ENCODE data around the gene ALG8. TPM values are rescaled to one million over a fixed set of nuclear protein-coding genes. Genes with fewer than 3 reads are reported as not detected.

ALG8 gene
- polyA plus RNA-seq, 1 of the 3 experiments (the other 2 are of a cell fraction) = 42.0 TPM

DNA sequence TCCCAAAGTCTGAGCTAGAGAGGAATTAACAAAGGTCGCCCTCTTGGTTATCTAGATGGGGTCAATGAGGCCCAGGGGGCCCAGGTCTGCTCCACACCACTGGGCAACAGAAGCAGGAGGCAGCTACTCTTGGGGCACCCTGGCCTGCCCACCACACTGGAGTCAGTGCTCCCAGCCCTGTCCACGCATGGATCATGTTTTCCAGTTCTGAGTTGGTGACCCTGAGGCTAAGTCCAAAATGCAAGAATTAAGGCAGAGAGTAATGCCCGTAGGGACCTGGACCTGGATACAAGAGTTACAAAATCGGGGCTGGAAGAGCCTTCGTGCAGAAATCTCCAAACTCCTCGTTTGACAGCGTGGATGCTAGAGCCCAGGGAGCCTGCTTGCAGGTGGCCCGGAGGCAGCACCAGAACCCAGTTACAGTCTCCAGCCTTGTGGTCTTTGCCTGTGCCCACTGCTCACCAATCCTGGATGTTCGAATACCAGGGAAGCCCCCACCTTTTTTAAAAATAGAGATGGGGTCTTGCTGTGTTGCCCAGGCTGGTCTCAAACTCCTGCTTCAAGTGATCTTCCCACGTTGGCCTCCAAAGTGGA is 81.9 kb downstream of the ALG8 start:
- Histone ChIP-seq H3K27me3 (ENCODE audit: insufficient read depth) (no peaks in the 10 kb centered on the region), H3F3A (replicated peaks; ENCODE audit: insufficient read depth) (peaks cover 6% of the 10 kb centered on the region), H3K4me2 (no peak overlapping the region), H2AFZ (ENCODE audit: low read depth) (no peak overlapping the region), H3K4me1 (ENCODE audit: control insufficient read depth in 1 of 2, insufficient read depth in 2 of 2, low read depth in 1 of 2, low read length in 1 of 2) (peaks cover 3 to 4% of the 10 kb centered on the region in 2 experiments; a peak in 2 of 4 replicates), H3K9me3 (no peaks in the 10 kb centered on the region), H3K9me2 (no peaks in the 10 kb centered on the region), H3K36me3 (replicated peaks in 1 of 2; ENCODE audit: control insufficient read depth in 1 of 2, insufficient read depth in 2 of 2, low read length in 1 of 2) (no peaks in the 10 kb centered on the region), H3K79me2 (ENCODE audit: insufficient read depth) (no peaks in the 10 kb centered on the region), H4K20me1 (ENCODE audit: insufficient read depth) (no peaks in the 10 kb centered on the region), H3K4me3 (ENCODE audit: low read depth in 2 of 2, low read length in 1 of 2) (no peak overlapping the region), H3K9ac (no peak overlapping the region), H3K27ac (ENCODE audit: low read depth in 2 of 2, low read length in 1 of 2) (no peak overlapping the region)
- TF ChIP-seq ELF1 (IDR thresholded peaks at IDR 0.05) = no peak
- TF ChIP-seq RAD21 (IDR thresholded peaks at IDR 0.05; ENCODE audit: low read length) = no peak
- TF ChIP-seq RFX5 (IDR thresholded peaks at IDR 0.05; ENCODE audit: low read length) = no peak
- no peak for TF ChIP-seq FOXM1 (IDR thresholded peaks at IDR 0.05; ENCODE audit: low read depth)
- TF ChIP-seq, protein P1, sequence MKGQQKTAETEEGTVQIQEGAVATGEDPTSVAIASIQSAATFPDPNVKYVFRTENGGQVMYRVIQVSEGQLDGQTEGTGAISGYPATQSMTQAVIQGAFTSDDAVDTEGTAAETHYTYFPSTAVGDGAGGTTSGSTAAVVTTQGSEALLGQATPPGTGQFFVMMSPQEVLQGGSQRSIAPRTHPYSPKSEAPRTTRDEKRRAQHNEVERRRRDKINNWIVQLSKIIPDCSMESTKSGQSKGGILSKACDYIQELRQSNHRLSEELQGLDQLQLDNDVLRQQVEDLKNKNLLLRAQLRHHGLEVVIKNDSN (IDR thresholded peaks at IDR 0.05; ENCODE audit: borderline replicate concordance, low read depth) = no peak
- TF ChIP-seq POLR2AphosphoS5 (IDR thresholded peaks at IDR 0.05; ENCODE audit: low read depth, low read length) = no peak
- POLR2A ChIA-PET = no interaction called here
- no peak for DNase-seq
- CTCF ChIA-PET = interaction anchor here (4.0 kb wide), 1 partner anchor 12 kb away, joined by 28 read pairs; no protein-coding TSS in a partner anchor
- 79% methylated on average over 10 of the region's 10 CpGs for WGBS (ENCODE audit: low lambda C conversion rate)

DNA sequence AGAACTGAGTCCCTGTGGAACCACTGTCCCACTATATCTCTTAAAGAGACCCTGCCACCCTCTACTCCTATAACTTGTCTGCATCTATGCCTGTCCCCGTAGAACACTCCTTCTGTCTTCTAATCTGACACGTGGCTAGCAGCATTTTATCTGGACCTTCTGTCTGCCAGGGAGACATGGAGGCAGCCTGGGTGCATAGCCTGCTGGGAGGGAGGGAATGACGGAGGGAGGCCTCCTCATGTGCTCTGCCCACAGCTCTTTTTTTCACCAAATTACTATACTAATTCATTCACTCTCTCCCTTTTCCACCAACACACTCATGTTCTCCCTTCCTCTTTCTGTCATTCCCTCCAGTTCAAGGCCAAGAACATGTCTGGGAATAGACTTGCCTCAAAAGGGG is 83.3 kb downstream of the ALG8 start:
- peaks cover 2 to 6% of the 10 kb centered on the region in 2 experiments; a peak in 2 of 4 replicates for H3K4me1 ChIP-seq (ENCODE audit: control insufficient read depth in 1 of 2, insufficient read depth in 2 of 2, low read depth in 1 of 2, low read length in 1 of 2)
- CTCF ChIA-PET = interaction anchor here (4.0 kb wide), 1 partner anchor 10 kb away, joined by 28 read pairs; no protein-coding TSS in a partner anchor
- H3K9ac ChIP-seq = no peak overlapping the region
- no peak overlapping the region for H3K27ac ChIP-seq (ENCODE audit: low read depth in 2 of 2, low read length in 1 of 2)
- 90% methylated on average over 3 of the region's 3 CpGs for WGBS (ENCODE audit: low lambda C conversion rate)
- no peak for DNase-seq
- TF ChIP-seq TCF12 (IDR thresholded peaks at IDR 0.05) = no peak
- TF ChIP-seq, protein P1 (IDR thresholded peaks at IDR 0.05; ENCODE audit: borderline replicate concordance, low read depth) = no peak
- no peak for TF ChIP-seq EP300 (IDR thresholded peaks at IDR 0.05; ENCODE audit: borderline replicate concordance in 1 of 2, low read depth in 1 of 2, low read length in 1 of 2)
- TF ChIP-seq EZH2phosphoT487 (IDR thresholded peaks at IDR 0.05; ENCODE audit: borderline replicate concordance, low read depth) = no peak
- TF ChIP-seq, protein P2, sequence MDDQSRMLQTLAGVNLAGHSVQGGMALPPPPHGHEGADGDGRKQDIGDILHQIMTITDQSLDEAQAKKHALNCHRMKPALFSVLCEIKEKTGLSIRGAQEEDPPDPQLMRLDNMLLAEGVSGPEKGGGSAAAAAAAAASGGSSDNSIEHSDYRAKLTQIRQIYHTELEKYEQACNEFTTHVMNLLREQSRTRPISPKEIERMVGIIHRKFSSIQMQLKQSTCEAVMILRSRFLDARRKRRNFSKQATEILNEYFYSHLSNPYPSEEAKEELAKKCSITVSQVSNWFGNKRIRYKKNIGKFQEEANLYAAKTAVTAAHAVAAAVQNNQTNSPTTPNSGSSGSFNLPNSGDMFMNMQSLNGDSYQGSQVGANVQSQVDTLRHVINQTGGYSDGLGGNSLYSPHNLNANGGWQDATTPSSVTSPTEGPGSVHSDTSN (IDR thresholded peaks at IDR 0.05) = no peak
- TF ChIP-seq JUND (IDR thresholded peaks at IDR 0.05) = no peak
- no peak for TF ChIP-seq MEF2A (IDR thresholded peaks at IDR 0.05; ENCODE audit: borderline replicate concordance, low read depth)
- no peak for TF ChIP-seq NRF1 (IDR thresholded peaks at IDR 0.05; ENCODE audit: low read depth, low read length)
- no peaks in the 10 kb centered on the region for H3K9me3 ChIP-seq
- POLR2A ChIA-PET = no interaction called here
- H3K79me2 ChIP-seq (ENCODE audit: insufficient read depth) = no peaks in the 10 kb centered on the region
- no peak overlapping the region for H3K4me3 ChIP-seq (ENCODE audit: low read depth in 2 of 2, low read length in 1 of 2)
- H3K4me2 ChIP-seq = no peak overlapping the region
- H3K9me2 ChIP-seq = no peaks in the 10 kb centered on the region
- H2AFZ ChIP-seq (ENCODE audit: low read depth) = no peak overlapping the region
- no peaks in the 10 kb centered on the region for H3K27me3 ChIP-seq (ENCODE audit: insufficient read depth)
- no peaks in the 10 kb centered on the region for H4K20me1 ChIP-seq (ENCODE audit: insufficient read depth)
- H3K36me3 ChIP-seq (replicated peaks in 1 of 2; ENCODE audit: control insufficient read depth in 1 of 2, insufficient read depth in 2 of 2, low read length in 1 of 2) = no peaks in the 10 kb centered on the region
- H3F3A ChIP-seq (replicated peaks; ENCODE audit: insufficient read depth) = peaks cover 3% of the 10 kb centered on the region
